Measurements from ENCODE around the gene CLINT1. TPM values are rescaled to one million over a fixed set of nuclear protein-coding genes. Genes with fewer than 3 reads are reported as not detected.

Gene CLINT1
- total RNA-seq, 1 experiment from 2014 or later, result 69.6 TPM

DNA sequence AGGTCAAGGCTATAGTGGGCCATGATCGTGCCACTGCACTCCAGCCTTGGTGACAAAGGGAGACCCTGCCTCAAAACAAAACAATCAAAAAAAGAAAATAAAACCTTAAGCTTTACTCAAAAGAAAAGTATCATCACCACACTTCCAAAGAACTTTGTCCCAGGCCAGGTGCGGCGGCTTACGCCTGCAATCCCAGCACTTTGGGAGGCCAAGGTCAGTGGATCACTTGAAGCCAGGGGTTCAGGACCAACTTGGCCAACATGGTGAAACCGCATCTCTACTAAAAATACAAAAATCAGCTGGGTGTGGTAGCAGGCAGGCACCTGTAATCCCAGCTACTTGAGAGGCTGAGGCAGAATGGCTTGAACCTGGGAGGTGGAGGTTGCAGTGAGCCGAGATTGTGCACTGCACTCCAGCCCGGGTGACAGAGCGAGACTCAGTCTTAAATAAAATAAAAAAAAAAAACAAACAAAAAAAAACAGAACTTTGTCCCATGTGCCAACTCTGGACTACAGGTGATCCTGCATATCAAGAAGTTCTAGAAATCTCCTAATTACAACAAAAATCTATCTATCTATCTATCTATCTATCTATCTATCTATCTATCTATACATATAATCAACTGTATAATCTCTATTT, 19.7 kb downstream of the CLINT1 start:
- no peaks in the 10 kb centered on the region for H3K36me3 ChIP-seq (ENCODE audit: insufficient read depth, low read length, poor library complexity, severe bottlenecking)
- ChIA-PET CTCF (interaction anchor here (0.7 kb wide), 1 partner anchor 16 kb away, joined by 3 read pairs; no protein-coding TSS in a partner anchor), POLR2A (ENCODE audit: low non-redundant PET) (no interaction called here)
- TF ChIP-seq EZH2 (IDR thresholded peaks at IDR 0.05; ENCODE audit: borderline replicate concordance, low read depth, low read length, poor library complexity, severe bottlenecking), result no peak
- TF ChIP-seq, protein P1, sequence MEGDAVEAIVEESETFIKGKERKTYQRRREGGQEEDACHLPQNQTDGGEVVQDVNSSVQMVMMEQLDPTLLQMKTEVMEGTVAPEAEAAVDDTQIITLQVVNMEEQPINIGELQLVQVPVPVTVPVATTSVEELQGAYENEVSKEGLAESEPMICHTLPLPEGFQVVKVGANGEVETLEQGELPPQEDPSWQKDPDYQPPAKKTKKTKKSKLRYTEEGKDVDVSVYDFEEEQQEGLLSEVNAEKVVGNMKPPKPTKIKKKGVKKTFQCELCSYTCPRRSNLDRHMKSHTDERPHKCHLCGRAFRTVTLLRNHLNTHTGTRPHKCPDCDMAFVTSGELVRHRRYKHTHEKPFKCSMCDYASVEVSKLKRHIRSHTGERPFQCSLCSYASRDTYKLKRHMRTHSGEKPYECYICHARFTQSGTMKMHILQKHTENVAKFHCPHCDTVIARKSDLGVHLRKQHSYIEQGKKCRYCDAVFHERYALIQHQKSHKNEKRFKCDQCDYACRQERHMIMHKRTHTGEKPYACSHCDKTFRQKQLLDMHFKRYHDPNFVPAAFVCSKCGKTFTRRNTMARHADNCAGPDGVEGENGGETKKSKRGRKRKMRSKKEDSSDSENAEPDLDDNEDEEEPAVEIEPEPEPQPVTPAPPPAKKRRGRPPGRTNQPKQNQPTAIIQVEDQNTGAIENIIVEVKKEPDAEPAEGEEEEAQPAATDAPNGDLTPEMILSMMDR (conservative IDR thresholded peaks at IDR 0.05; ENCODE audit: low read depth, low read length), result no peak
- no peaks in the 10 kb centered on the region for H3K9me3 ChIP-seq (ENCODE audit: low read depth, low read length, poor library complexity, severe bottlenecking)
- H3K4me3 ChIP-seq (ENCODE audit: low read depth, low read length, poor library complexity, severe bottlenecking), result no peak overlapping the region
- no peaks in the 10 kb centered on the region for H3K27me3 ChIP-seq (replicated peaks; ENCODE audit: insufficient read depth, low read depth, low read length, poor library complexity)
- no peaks in the 10 kb centered on the region for H3K4me1 ChIP-seq (ENCODE audit: insufficient read depth, low read length, poor library complexity, severe bottlenecking)
- no TSS peak for BruUV-seq (replicated peaks)
- intact Hi-C loops (cut with micrococcal nuclease; ENCODE audit: unreplicated experiment), result no loop called here
- H3K27ac ChIP-seq (ENCODE audit: low read depth, low read length, poor library complexity, severe bottlenecking), result no peak overlapping the region
- no peak for DNase-seq (ENCODE audit: low spot score)

DNA sequence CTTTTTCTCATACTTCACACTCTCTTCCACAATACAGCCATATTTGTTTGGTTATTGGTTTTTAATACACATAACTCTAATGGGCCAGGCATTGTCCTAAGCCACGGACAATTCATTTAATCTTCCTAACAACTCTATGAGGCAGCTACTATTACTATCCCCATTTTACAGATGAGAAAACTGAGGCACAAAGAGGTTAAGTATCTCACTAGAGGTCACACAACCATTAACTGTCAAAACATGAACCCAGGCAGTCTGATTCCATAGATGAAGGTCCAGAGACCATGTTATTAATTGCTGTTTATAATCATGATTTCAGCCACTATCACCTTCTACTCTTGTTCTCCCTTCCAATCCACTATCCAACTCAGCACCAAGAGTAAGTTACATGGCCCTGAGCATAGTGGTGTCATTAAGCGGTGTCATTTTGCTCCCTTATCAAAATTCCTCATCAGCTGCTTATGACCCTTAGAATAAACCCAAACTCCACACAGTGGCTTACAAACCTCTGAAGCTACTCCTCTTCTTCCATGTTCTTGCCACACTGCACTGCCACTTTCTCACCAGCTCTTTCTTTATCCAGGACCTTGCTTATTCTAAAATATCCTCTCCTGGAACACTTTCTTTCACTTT, 22.7 kb downstream of the CLINT1 start:
- no peaks in the 10 kb centered on the region for H3K4me1 ChIP-seq (ENCODE audit: insufficient read depth, low read length, poor library complexity, severe bottlenecking)
- no peaks in the 10 kb centered on the region for H3K36me3 ChIP-seq (ENCODE audit: insufficient read depth, low read length, poor library complexity, severe bottlenecking)
- CTCF ChIA-PET, result no interaction called here
- no TSS peak for BruUV-seq (replicated peaks)
- H3K27ac ChIP-seq (ENCODE audit: low read depth, low read length, poor library complexity, severe bottlenecking), result no peak overlapping the region
- H3K27me3 ChIP-seq (replicated peaks; ENCODE audit: insufficient read depth, low read depth, low read length, poor library complexity), result no peaks in the 10 kb centered on the region
- TF ChIP-seq, protein P1 (conservative IDR thresholded peaks at IDR 0.05; ENCODE audit: low read depth, low read length), result no peak
- no peak for TF ChIP-seq EZH2 (IDR thresholded peaks at IDR 0.05; ENCODE audit: borderline replicate concordance, low read depth, low read length, poor library complexity, severe bottlenecking)
- intact Hi-C loops (cut with micrococcal nuclease; ENCODE audit: unreplicated experiment), result no loop called here
- DNase-seq (ENCODE audit: low spot score), result no peak
- H3K4me3 ChIP-seq (ENCODE audit: low read depth, low read length, poor library complexity, severe bottlenecking), result no peak overlapping the region
- POLR2A ChIA-PET (ENCODE audit: low non-redundant PET), result no interaction called here
- no peaks in the 10 kb centered on the region for H3K9me3 ChIP-seq (ENCODE audit: low read depth, low read length, poor library complexity, severe bottlenecking)

GRCh38 chr5:157835041-157835440, 23.9 kb downstream of the CLINT1 start:
- TF ChIP-seq, protein P1 (conservative IDR thresholded peaks at IDR 0.05; ENCODE audit: low read depth, low read length), result no peak
- TF ChIP-seq EZH2 (IDR thresholded peaks at IDR 0.05; ENCODE audit: borderline replicate concordance, low read depth, low read length, poor library complexity, severe bottlenecking), result no peak
- no peak for DNase-seq (ENCODE audit: low spot score)
- Histone ChIP-seq H3K9me3 (ENCODE audit: low read depth, low read length, poor library complexity, severe bottlenecking) (no peaks in the 10 kb centered on the region), H3K36me3 (ENCODE audit: insufficient read depth, low read length, poor library complexity, severe bottlenecking) (no peaks in the 10 kb centered on the region), H3K4me3 (ENCODE audit: low read depth, low read length, poor library complexity, severe bottlenecking) (no peak overlapping the region), H3K27me3 (replicated peaks; ENCODE audit: insufficient read depth, low read depth, low read length, poor library complexity) (no peaks in the 10 kb centered on the region), H3K4me1 (ENCODE audit: insufficient read depth, low read length, poor library complexity, severe bottlenecking) (no peaks in the 10 kb centered on the region), H3K27ac (ENCODE audit: low read depth, low read length, poor library complexity, severe bottlenecking) (no peak overlapping the region)
- POLR2A ChIA-PET (ENCODE audit: low non-redundant PET), result no interaction called here
- intact Hi-C loops (cut with micrococcal nuclease; ENCODE audit: unreplicated experiment), result no loop called here
- CTCF ChIA-PET, result no interaction called here
- BruUV-seq (replicated peaks), result no TSS peak
